HG02870 (cell line): ENCODE results near the gene CTAGE9.

ENCODE experiments used
- ATAC-seq: cut with Tn5 transposase; IDR thresholded peaks from one replicate; pipeline ENCODE4 v1.9.1; 2021; ENCODE audit warnings: mild to moderate bottlenecking, moderate library complexity; ENCODE audit not compliant: unreplicated experiment

CTAGE9 gene

DNA sequence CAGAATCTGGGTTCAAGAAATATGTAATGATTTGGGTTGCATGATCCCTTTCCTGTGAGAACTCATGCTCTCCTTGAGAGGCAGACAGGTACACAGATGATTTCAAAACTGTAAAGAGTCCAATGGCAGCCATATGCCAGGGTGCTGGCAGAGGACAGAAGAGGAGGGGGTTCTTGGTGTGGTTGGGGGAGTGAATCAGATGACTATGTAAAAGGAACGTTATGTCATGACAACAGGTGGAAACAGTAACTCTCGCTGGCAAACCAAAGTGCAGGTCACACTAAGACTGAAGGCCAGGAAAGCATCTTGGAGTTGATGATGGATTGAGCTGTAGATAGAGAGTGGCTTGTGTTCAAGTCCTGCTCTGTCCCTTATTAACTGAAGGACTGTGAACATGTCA is 29.9 kb downstream of the CTAGE9 start:
- no peak for ATAC-seq

DNA sequence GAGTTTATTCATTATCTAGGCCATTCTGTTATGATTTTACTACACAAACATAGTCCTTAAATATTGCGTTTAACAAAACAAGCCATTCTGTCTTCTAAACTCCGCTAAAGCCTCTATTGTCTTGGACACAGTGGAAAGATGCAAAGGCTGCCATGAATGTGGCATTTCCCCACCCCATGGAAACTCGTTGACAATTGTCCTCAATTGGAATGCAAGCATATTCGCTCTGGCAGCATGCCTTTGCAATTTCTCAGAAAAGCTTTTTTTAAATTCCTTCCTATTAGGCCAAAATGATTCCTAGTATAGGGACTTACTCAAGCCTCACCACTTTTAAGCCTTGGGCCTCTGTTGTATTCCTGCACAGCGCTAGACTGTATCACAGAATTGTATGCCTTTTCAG is 32.4 kb downstream of the CTAGE9 start:
- no peak for ATAC-seq

DNA sequence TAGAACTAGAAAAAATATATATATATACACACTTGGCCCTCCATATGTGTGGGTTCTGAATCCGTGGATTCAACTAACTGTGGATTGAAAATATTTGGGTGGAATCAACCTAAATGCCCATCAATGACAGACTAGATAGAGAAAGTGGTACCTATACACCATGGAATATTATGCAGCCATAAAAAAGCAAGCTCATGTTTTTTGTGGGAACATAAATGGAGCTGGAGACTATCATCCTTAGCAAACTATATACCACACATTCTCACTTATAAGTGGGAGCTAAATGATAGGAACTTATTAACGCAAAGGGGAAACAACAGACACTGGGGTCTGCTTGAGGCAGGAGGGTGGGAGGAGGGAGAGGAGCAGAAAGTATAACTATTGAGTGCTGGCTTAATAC is 37.6 kb downstream of the CTAGE9 start:
- no peak for ATAC-seq

DNA sequence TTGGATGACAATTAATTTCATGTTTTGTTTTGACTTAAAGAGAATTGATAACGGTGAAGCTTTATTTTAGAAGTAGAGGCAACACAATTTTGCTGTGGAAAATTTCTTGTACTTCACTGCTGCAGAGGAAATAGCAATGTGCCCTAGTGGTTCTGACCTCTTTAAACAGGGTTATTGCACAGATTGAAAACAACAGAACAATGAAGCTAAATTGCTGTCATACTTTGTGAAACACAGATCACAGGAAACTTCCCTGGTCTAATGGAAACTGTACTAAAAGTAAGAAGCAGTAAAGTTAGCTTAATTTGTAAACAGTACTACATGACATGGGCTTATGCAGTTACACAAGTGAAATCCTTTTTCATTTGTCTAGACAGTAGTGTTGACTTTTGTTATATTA is 40.9 kb downstream of the CTAGE9 start:
- no peak for ATAC-seq

DNA sequence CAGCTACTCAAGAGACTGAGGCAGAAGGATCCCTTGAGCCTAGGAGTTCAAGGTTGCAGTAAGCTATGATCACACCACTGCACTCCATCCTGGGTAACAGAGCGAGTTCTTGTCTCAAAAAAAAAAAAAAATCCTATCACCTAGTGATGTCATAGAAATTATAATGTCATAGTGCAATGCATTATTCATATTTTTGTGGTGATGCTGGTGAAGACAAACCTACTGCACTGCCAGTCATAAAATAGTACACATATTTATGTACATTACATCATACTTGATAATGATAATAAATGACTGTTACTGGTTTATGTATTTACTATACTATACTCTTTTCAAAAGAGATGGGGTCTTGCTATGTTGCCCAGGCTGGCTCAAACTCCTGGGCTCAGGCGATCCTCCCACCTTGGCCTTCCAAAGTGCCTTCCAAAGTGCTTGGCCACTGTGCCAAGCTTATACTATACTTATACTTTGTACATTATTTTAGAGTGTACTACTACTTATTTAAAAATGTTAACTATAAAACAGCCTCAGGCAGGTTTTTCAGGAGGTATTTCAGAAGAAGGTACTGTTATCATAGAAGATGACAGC is 47.1 kb downstream of the CTAGE9 start:
- ATAC-seq: no peak

DNA sequence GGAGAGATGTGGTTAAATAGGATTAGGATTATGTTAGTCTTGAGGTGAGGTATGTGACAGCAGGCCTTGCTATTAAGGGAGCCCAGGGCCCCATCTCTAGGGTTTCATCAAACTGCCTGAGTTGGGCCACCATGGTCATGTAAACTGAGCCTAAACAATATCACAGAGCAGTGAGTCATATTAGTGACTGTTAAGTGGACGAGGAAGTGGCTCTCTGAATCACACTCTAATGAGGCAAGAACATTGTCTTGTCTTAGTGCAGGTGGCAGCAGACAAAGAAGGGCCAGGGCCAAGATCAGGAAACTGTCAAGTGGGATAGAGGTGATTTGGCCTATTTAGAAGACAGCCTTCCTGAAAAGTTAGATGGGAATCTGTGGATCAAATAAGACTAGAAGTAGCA is 50.6 kb downstream of the CTAGE9 start:
- no peak for ATAC-seq
